Endothelial cell of umbilical vein (primary cell): ENCODE measurements around the gene PAQR8. TPM values are rescaled to one million over a fixed set of nuclear protein-coding genes. Genes with fewer than 3 reads are reported as not detected.

Source experiments
- BruUV-seq: library from RNA; stranded (reverse); fragments of 400-500 nt; replicated peaks from 2 replicates; lab custom pipeline; 2021; lab: Mats Ljungman, UMichigan
- CTCF ChIA-PET: fragments of 300-600, 350-600 bp; sonication (Branson Sonifier 250); formaldehyde crosslinking; loops from one replicate; lab custom pipeline; 2021; ENCODE audit warnings: antibody characterized with exemption, inconsistent platforms; lab: Charles Lee
- POLR2A ChIA-PET: fragments of 300-600, 350-600 bp; sonication (Branson Sonifier 250); formaldehyde crosslinking; loops from one replicate; lab custom pipeline; 2021; ENCODE audit warnings: antibody characterized with exemption, inconsistent platforms; lab: Charles Lee
- DNase-seq: peaks from one replicate; pipeline ENCODE4 v3.0.0-alpha.2; 2011; ENCODE audit warnings: low read depth, low spot score
- FAIRE-seq: peaks from 2 replicates; lab custom pipeline; 2011; peaks lifted over from hg19 to GRCh38; lab: Jason Lieb, UNC
- H2AFZ ChIP-seq: 2 replicates; pipeline ENCODE4 v1.6.0; 2012; ENCODE audit warnings: low read depth, low read length, control low read depth, inconsistent platforms
- H3K27ac ChIP-seq: 2 replicates; pipeline ENCODE4 v1.5.1; 2011; ENCODE audit warnings: low read depth, mild to moderate bottlenecking, control low read depth, low read length, moderate library complexity; ENCODE audit not compliant: insufficient read depth
- H3K27me3 ChIP-seq, 2 experiments: 2 replicates each; pipeline versions ENCODE4 v1.6.0 to v1.6.1; 2011; ENCODE audit warnings: low read length in 2 of 2, mixed read lengths in 1 of 2; ENCODE audit not compliant: control insufficient read depth in 2 of 2, insufficient read depth in 2 of 2
- H3K36me3 ChIP-seq, 2 experiments: 2 replicates in 1 of 2; 3 replicates in 1 of 2; pipeline ENCODE4 v1.5.1; 2011; ENCODE audit warnings: low read length in 2 of 2, mild to moderate bottlenecking in 1 of 2, moderate library complexity in 1 of 2; ENCODE audit not compliant: control insufficient read depth in 2 of 2, insufficient read depth in 2 of 2; ENCODE audit errors: extremely low read depth in 1 of 2
- H3K4me1 ChIP-seq: 3 replicates; pipeline ENCODE4 v1.5.1; 2011; ENCODE audit warnings: mild to moderate bottlenecking, low read length; ENCODE audit not compliant: control insufficient read depth, insufficient read depth; ENCODE audit errors: extremely low read depth
- H3K4me2 ChIP-seq: 2 replicates; pipeline ENCODE4 v1.6.1; 2011; ENCODE audit warnings: low read length, control low read depth, mixed read lengths; ENCODE audit not compliant: insufficient read depth
- H3K4me3 ChIP-seq, 3 experiments: fragments of 200-600 bp in 1 of 3; sonication (generic), shearing (Covaris generic) in 1 of 3; replicated peaks in 1 of 3; 2 replicates each; pipeline ENCODE4 v1.5.1; 2011 to 2016; ENCODE audit warnings: control low read depth in 3 of 3, low read length in 3 of 3, mild to moderate bottlenecking in 2 of 3, inconsistent platforms in 1 of 3, low read depth in 1 of 3, moderate library complexity in 1 of 3; ENCODE audit not compliant: insufficient read depth in 1 of 3
- H3K79me2 ChIP-seq: 2 replicates; pipeline ENCODE4 v1.6.0; 2012; ENCODE audit warnings: low read length, inconsistent platforms; ENCODE audit not compliant: control insufficient read depth, insufficient read depth
- H3K9ac ChIP-seq: replicated peaks from 2 replicates; pipeline ENCODE3; 2011; ENCODE audit warnings: low read length, control low read depth; ENCODE audit not compliant: insufficient read depth; ENCODE audit errors: extremely low read depth
- H3K9me1 ChIP-seq: replicated peaks from 3 replicates; pipeline ENCODE4 v1.6.0; 2011; ENCODE audit warnings: mild to moderate bottlenecking, low read length; ENCODE audit not compliant: control insufficient read depth, insufficient read depth; ENCODE audit errors: extremely low read depth
- H3K9me3 ChIP-seq: replicated peaks from 2 replicates; pipeline ENCODE4 v1.5.1; 2012; ENCODE audit warnings: low read length, inconsistent platforms; ENCODE audit not compliant: control insufficient read depth, insufficient read depth
- H4K20me1 ChIP-seq: replicated peaks from 2 replicates; pipeline ENCODE3; 2011; ENCODE audit warnings: mild to moderate bottlenecking, low read length; ENCODE audit not compliant: control insufficient read depth, insufficient read depth; ENCODE audit errors: extremely low read depth
- EZH2 ChIP-seq: IDR thresholded peaks from 2 replicates; pipeline ENCODE4 v1.6.1; 2012; ENCODE audit warnings: borderline replicate concordance, low read depth, mild to moderate bottlenecking, moderate library complexity, low read length, inconsistent platforms; ENCODE audit not compliant: severe bottlenecking
- FOS ChIP-seq: IDR thresholded peaks from 2 replicates; pipeline ENCODE4 v1.6.1; 2011; ENCODE audit warnings: mild to moderate bottlenecking, low read length, moderate library complexity, borderline replicate concordance; ENCODE audit not compliant: insufficient read depth
- GATA2 ChIP-seq: IDR thresholded peaks from 2 replicates; pipeline ENCODE4 v1.7.0; 2011; ENCODE audit warnings: low read depth, mild to moderate bottlenecking, moderate library complexity, mixed read lengths, low read length; ENCODE audit not compliant: insufficient read length, insufficient read depth
- JUN ChIP-seq: IDR thresholded peaks from 2 replicates; pipeline ENCODE4 v1.6.1; 2011; ENCODE audit warnings: borderline replicate concordance, low read depth; ENCODE audit not compliant: insufficient read length, insufficient read depth
- MYC ChIP-seq: IDR thresholded peaks from one replicate; pipeline ENCODE4 v1.6.1; 2011; ENCODE audit warnings: mild to moderate bottlenecking, low read depth, low read length
- POLR2A ChIP-seq: IDR thresholded peaks from 2 replicates; pipeline ENCODE4 v1.6.1; 2012; ENCODE audit warnings: low read depth, mild to moderate bottlenecking, control low read depth, low read length
- POLR2AphosphoS5 ChIP-seq: IDR thresholded peaks from 2 replicates; pipeline ENCODE4 v1.6.1; 2012; ENCODE audit warnings: low read depth, mild to moderate bottlenecking, control low read depth, low read length, moderate library complexity; ENCODE audit not compliant: insufficient read depth
- dilution Hi-C: fragments of 300-500 bp; cut with MboI; formaldehyde crosslinking; loops from one replicate; pipeline ENCODE4 v1.15.0; 2019; ENCODE audit warnings: low sequenced_read_pairs; ENCODE audit not compliant: extremely low pct_ligation_motif_present
- intact Hi-C: fragments of 100-400 bp; cut with micrococcal nuclease; formaldehyde crosslinking; loops from one replicate; pipeline ENCODE4 v1.10.0; 2022
- polyA plus RNA-seq, 4 experiments: library from polyadenylated mRNA; depleted of rRNA in 3 of 4; stranded (reverse) in 3 of 4; unstranded in 1 of 4; fragments of >200 nt; gene quantifications; 2 replicates each; pipeline versions ENCODE4 v1.2.1 to v1.2.3, GENCODE V29; 2011 to 2012; ENCODE audit warnings: missing spikeins in 1 of 4
- total RNA-seq: library from RNA; stranded (reverse); gene quantifications from 2 replicates; pipeline ENCODE4 v1.2.3, GENCODE V29; 2021
- TF ChIP-seq, protein P1 (sequence below), 2 donors: IDR thresholded peaks; 1 replicate in 1 of 2; 2 replicates in 1 of 2; pipeline ENCODE4 v1.5.1; 2011; ENCODE audit warnings: low read length in 2 of 2, mild to moderate bottlenecking in 2 of 2, moderate library complexity in 2 of 2, control low read depth in 1 of 2, inconsistent platforms in 1 of 2, low read depth in 1 of 2; ENCODE audit not compliant: insufficient read depth in 1 of 2; ENCODE audit errors: extremely low read depth in 1 of 2
- TF ChIP-seq, protein P2 (sequence below): IDR thresholded peaks from 2 replicates; pipeline ENCODE4 v1.6.1; 2011; ENCODE audit not compliant: insufficient read depth, insufficient read length

Gene PAQR8
- total and polyA plus RNA-seq, 2 donors (not counting 3 experiments of a cell fraction or from before 2014, with no cell fraction given) = 4.3 to 6.0 TPM

DNA sequence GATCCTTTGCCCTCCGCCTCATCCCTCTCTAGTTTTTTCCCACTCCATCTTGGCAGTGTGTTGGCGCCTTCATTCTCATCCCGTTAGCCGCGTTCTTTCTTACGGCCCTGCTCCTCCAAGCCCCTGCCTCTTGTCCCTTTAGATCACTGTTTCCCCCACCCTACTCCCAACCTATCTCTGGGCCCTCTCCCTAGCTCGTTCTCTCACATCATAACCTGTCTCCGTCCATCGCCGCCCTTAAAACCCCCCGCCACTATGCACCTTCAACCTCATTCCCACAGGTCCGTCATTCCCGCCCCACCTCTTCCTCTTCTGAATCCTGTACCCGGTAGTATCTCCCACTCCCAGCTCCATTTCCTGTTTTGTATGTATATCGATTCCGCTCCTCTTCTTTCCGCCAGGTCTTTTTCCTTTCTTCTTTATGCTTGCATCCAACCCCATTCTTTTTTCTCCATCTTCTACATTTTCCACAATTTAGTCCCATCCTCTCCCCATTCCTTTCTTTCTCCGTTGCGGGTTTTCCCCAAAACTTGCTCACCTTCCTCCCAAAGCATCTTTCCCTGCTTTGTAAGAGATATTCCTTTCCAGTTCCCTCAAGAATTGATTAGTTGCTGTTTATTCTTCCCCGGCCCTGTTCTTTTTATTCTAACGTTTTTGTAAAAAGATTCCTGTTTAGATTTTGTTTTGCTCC lies 58.9 kb downstream of the PAQR8 start:
- Histone ChIP-seq H3K4me1 (peaks cover 70% of the 10 kb centered on the region), H3K36me3 (no peaks in the 10 kb centered on the region), H3K9me1 (no peaks in the 10 kb centered on the region), H3K79me2 (no peaks in the 10 kb centered on the region), H3K4me3 (peak overlapping the region; percentile 29 to 73 (median 72)), H4K20me1 (no peaks in the 10 kb centered on the region), H3K9ac (peak overlapping the region; percentile 88), H3K4me2 (peak overlapping the region; percentile 81), H3K9me3 (no peaks in the 10 kb centered on the region), H2AFZ (peak overlapping the region; percentile 74), H3K27ac (peak overlapping the region; percentile 84), H3K27me3 (no peaks in the 10 kb centered on the region)
- DNase-seq (no peak), FAIRE-seq (no peak)
- CTCF ChIA-PET = interaction anchor here (1.1 to 6.4 kb wide), 4 partner anchors 30 to 230 kb away, joined by 3 to 50 read pairs (median 3); no protein-coding TSS in a partner anchor
- intact Hi-C loops (loop anchor here (1.0 kb wide), 5 partner anchors 68 to 130 kb away; no protein-coding TSS in a partner anchor), dilution Hi-C loops (loop anchor here (25.0 kb wide), 1 partner anchor 116 kb away; no protein-coding TSS in a partner anchor)
- POLR2A ChIA-PET = no interaction called here
- TF ChIP-seq EZH2 (no peak), JUN (no peak), MYC (no peak), GATA2 (no peak), POLR2A (no peak), POLR2AphosphoS5 (no peak), FOS (no peak)
- TF ChIP-seq, protein P1, sequence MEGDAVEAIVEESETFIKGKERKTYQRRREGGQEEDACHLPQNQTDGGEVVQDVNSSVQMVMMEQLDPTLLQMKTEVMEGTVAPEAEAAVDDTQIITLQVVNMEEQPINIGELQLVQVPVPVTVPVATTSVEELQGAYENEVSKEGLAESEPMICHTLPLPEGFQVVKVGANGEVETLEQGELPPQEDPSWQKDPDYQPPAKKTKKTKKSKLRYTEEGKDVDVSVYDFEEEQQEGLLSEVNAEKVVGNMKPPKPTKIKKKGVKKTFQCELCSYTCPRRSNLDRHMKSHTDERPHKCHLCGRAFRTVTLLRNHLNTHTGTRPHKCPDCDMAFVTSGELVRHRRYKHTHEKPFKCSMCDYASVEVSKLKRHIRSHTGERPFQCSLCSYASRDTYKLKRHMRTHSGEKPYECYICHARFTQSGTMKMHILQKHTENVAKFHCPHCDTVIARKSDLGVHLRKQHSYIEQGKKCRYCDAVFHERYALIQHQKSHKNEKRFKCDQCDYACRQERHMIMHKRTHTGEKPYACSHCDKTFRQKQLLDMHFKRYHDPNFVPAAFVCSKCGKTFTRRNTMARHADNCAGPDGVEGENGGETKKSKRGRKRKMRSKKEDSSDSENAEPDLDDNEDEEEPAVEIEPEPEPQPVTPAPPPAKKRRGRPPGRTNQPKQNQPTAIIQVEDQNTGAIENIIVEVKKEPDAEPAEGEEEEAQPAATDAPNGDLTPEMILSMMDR (IDR thresholded peaks at IDR 0.05; ENCODE audit: extremely low read depth in 1 of 2, insufficient read depth in 1 of 2, low read depth in 1 of 2, low read length in 2 of 2) = no peak
- TF ChIP-seq, protein P2, sequence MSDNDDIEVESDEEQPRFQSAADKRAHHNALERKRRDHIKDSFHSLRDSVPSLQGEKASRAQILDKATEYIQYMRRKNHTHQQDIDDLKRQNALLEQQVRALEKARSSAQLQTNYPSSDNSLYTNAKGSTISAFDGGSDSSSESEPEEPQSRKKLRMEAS = no peak
- TSS peak; percentile 35 for BruUV-seq
